Measurements from ENCODE around the gene ARHGEF7.

- no peak for TF ChIP-seq CTCF (conservative IDR thresholded peaks at IDR 0.05; ENCODE audit: low read depth in 2 of 2)
- TF ChIP-seq EZH2 (IDR thresholded peaks at IDR 0.05; ENCODE audit: low read depth, unreplicated experiment): no peak
- no peak for TF ChIP-seq JUNB (IDR thresholded peaks at IDR 0.05; ENCODE audit: unreplicated experiment)
- TF ChIP-seq EZH2phosphoT487 (IDR thresholded peaks at IDR 0.05; ENCODE audit: unreplicated experiment): no peak
- no peak for TF ChIP-seq POLR2AphosphoS5 (IDR thresholded peaks at IDR 0.05; ENCODE audit: low read depth)
- TF ChIP-seq CREB1 (CRISPR knock-in tag; IDR thresholded peaks at IDR 0.05; ENCODE audit: low read depth): no peak
- no peak for TF ChIP-seq REST (IDR thresholded peaks at IDR 0.05; ENCODE audit: unreplicated experiment)
- no peak for TF ChIP-seq ZNF331 (CRISPR knock-in tag; IDR thresholded peaks at IDR 0.05; ENCODE audit: low read depth)
- no peak for TF ChIP-seq ZNF114 (CRISPR knock-in tag; IDR thresholded peaks at IDR 0.05)
- no peak for TF ChIP-seq ZNF462 (CRISPR knock-in tag; IDR thresholded peaks at IDR 0.05)
- TF ChIP-seq NANOG (IDR thresholded peaks at IDR 0.05; ENCODE audit: borderline replicate concordance): no peak
- TF ChIP-seq STAT1 (IDR thresholded peaks at IDR 0.05; ENCODE audit: unreplicated experiment): no peak
These were observed 171.6 kb downstream of the ARHGEF7 start for GRCh38 chr13:111286749-111287148.

Measured in GM23338 (cell line).